OCI-LY7 (cell line): ENCODE results near the gene KCNIP1. TPM values are rescaled to one million over a fixed set of nuclear protein-coding genes. Genes with fewer than 3 reads are reported as not detected.

ENCODE experiments used
- BruUV-seq: library from RNA; stranded (reverse); fragments of 400-500 nt; replicated peaks from 2 replicates; lab custom pipeline; 2021; lab: Mats Ljungman, UMichigan
- CTCF ChIA-PET: fragments of 300-600 bp; sonication (Branson Sonifier 250); formaldehyde crosslinking; loops from one replicate; lab custom pipeline; 2022; ENCODE audit warnings: antibody characterized with exemption; ENCODE audit not compliant: unreplicated experiment; lab: Charles Lee
- POLR2A ChIA-PET: fragments of 300-600 bp; sonication (Branson Sonifier 250); formaldehyde crosslinking; loops from one replicate; lab custom pipeline; 2022; ENCODE audit warnings: antibody characterized with exemption; lab: Charles Lee
- DNase-seq: peaks from one replicate; pipeline ENCODE4 v3.0.0-alpha.2; 2015; ENCODE audit warnings: low spot score
- H2AFZ ChIP-seq: fragments of 200-600 bp; sonication (generic), shearing (Covaris generic); 2 replicates; pipeline ENCODE4 v1.6.1; 2014; ENCODE audit warnings: mild to moderate bottlenecking, antibody characterized with exemption, low read length, moderate library complexity
- H3K27ac ChIP-seq: fragments of 200-600 bp; sonication (generic); 2 replicates; pipeline ENCODE4 v1.5.1; 2014; ENCODE audit warnings: mixed run types, low read depth, mild to moderate bottlenecking, moderate library complexity, low read length, inconsistent platforms; ENCODE audit not compliant: poor library complexity, severe bottlenecking
- H3K36me3 ChIP-seq: fragments of 200-600 bp; sonication (generic); 2 replicates; pipeline ENCODE4 v1.6.1; 2014; ENCODE audit warnings: mild to moderate bottlenecking, antibody characterized with exemption, low read length, moderate library complexity, mixed read lengths; ENCODE audit not compliant: insufficient read depth
- H3K4me1 ChIP-seq: fragments of 200-600 bp; sonication (generic); 2 replicates; pipeline ENCODE4 v1.5.1; 2014; ENCODE audit warnings: mild to moderate bottlenecking, low read length; ENCODE audit not compliant: insufficient read depth, poor library complexity, severe bottlenecking
- H3K4me2 ChIP-seq: fragments of 200-600 bp; sonication (generic); 2 replicates; pipeline ENCODE4 v1.6.1; 2014; ENCODE audit warnings: mild to moderate bottlenecking, low read length
- H3K4me3 ChIP-seq: fragments of 200-600 bp; sonication (generic); 2 replicates; pipeline ENCODE4 v1.5.1; 2014; ENCODE audit warnings: mild to moderate bottlenecking, low read depth, low read length; ENCODE audit not compliant: poor library complexity, severe bottlenecking
- H3K79me2 ChIP-seq: fragments of 200-600 bp; sonication (generic); 2 replicates; pipeline ENCODE4 v1.6.1; 2016; ENCODE audit warnings: low read depth, mild to moderate bottlenecking, low read length, moderate library complexity, mixed read lengths; ENCODE audit not compliant: insufficient read depth
- H3K9me2 ChIP-seq: fragments of 200-600 bp; sonication (generic); 2 replicates; pipeline ENCODE4 v1.6.1; 2016; ENCODE audit warnings: mild to moderate bottlenecking, low read length, mixed read lengths; ENCODE audit not compliant: insufficient read depth
- H3K9me3 ChIP-seq: fragments of 200-600 bp; sonication (generic); 2 replicates; pipeline ENCODE4 v1.6.1; 2014; ENCODE audit warnings: mild to moderate bottlenecking, mixed run types, low read length, mixed read lengths
- H4K20me1 ChIP-seq: fragments of 200-600 bp; sonication (generic); 2 replicates; pipeline ENCODE4 v1.6.1; 2014; ENCODE audit warnings: mild to moderate bottlenecking, antibody characterized with exemption, low read length, moderate library complexity, mixed read lengths; ENCODE audit not compliant: insufficient read depth
- CTCF ChIP-seq: fragments of 200-600 bp; sonication (generic); conservative IDR thresholded peaks from 2 replicates; pipeline ENCODE4 v1.5.1; 2014; ENCODE audit warnings: mild to moderate bottlenecking, antibody characterized with exemption, low read length, moderate library complexity, mixed read lengths
- EZH2phosphoT487 ChIP-seq: fragments of 200-600 bp; sonication (generic); IDR thresholded peaks from 2 replicates; pipeline ENCODE4 v1.6.1; 2018; ENCODE audit warnings: low read depth, borderline replicate concordance, mild to moderate bottlenecking, mixed run types, antibody characterized with exemption, low read length, moderate library complexity, mixed read lengths
- intact Hi-C: fragments of 100-400 bp; cut with micrococcal nuclease; formaldehyde crosslinking; loops from one replicate; pipeline ENCODE4 v1.10.0; 2022; ENCODE audit not compliant: unreplicated experiment
- total RNA-seq, 2 experiments: library from RNA; depleted of rRNA in 1 of 2; stranded (reverse); fragments of >200 nt in 1 of 2; shearing (Covaris generic) in 1 of 2; gene quantifications; 2 replicates each; pipeline ENCODE4 v1.2.3, GENCODE V29; 2014 to 2022

KCNIP1 gene
- total RNA-seq, 2 experiments from 2014 or later: not detected

DNA sequence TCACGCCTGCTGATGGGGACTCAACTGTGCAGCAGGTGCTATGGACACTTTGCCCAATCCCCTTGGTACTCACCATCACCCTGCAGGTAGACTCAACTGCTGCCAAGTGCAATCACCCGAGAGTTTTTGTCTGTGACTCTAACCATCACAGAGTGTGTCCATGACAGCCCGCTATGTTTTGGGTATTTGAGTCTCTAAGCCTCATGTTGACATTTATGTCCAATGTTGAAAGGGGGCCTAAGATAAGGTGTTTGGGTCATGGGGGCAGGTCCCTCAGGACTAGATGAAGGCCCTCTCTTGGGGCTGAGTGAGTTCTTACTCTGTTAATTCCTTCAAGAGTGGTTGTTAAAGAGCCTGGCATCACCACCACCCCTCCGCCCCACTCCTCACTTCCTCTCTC is 235.6 kb downstream of the KCNIP1 start:
- BruUV-seq: no TSS peak
- Histone ChIP-seq H3K9me3 (no peaks in the 10 kb centered on the region), H3K4me1 (no peaks in the 10 kb centered on the region), H2AFZ (no peak overlapping the region), H3K4me3 (no peak overlapping the region), H3K36me3 (no peaks in the 10 kb centered on the region), H3K4me2 (no peak overlapping the region), H4K20me1 (no peaks in the 10 kb centered on the region), H3K79me2 (no peaks in the 10 kb centered on the region), H3K9me2 (no peaks in the 10 kb centered on the region), H3K27ac (no peak overlapping the region)
- ChIA-PET CTCF (no interaction called here), POLR2A (no interaction called here)
- intact Hi-C loops: no loop called here
- no peak for DNase-seq
- TF ChIP-seq CTCF: no peak
- no peak for TF ChIP-seq EZH2phosphoT487

DNA sequence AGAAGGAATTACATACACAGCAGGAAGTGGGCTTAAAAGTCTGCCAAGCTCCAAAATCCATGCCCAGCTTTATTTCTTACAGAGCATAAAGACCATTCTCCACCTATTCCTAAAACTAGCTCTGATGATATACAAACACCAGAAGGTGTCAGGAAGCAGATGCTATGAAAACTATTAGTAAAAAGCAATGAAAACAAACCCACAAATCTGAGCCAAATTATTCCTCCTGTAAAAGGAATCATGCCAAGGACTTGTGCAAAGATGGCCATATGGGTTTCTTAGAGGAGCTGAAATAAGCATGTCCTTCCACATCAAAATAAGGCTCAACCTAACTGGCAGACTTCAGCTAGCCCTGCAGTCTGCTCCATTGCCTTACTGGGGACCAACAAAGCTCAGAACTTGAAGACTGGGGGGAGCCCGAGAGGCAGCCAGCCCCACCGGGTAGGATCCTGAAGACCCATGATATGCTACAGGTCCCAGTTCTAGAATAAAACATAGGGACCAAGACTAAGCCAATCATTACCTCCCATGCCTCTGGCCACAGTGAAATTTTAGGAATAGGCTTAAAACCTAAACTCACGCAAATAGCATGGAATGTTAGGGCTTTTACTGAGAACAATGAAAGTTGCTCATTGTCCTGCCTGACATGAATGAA is 236.9 kb downstream of the KCNIP1 start:
- CTCF ChIA-PET: no interaction called here
- no peak for DNase-seq
- H3K4me3 ChIP-seq: no peak overlapping the region
- H3K9me2 ChIP-seq: no peaks in the 10 kb centered on the region
- POLR2A ChIA-PET: interaction anchor here (0.6 kb wide), 1 partner anchor 1847 kb away, joined by 3 read pairs; no protein-coding TSS in a partner anchor
- H3K9me3 ChIP-seq: no peaks in the 10 kb centered on the region
- H2AFZ ChIP-seq: no peak overlapping the region
- TF ChIP-seq EZH2phosphoT487: no peak
- TF ChIP-seq CTCF: no peak
- H3K4me1 ChIP-seq: no peaks in the 10 kb centered on the region
- intact Hi-C loops: loop anchor here (10.0 kb wide), 1 partner anchor 154 kb away; no protein-coding TSS in a partner anchor
- H3K79me2 ChIP-seq: no peaks in the 10 kb centered on the region
- no TSS peak for BruUV-seq
- no peak overlapping the region for H3K4me2 ChIP-seq
- H3K27ac ChIP-seq: no peak overlapping the region
- no peaks in the 10 kb centered on the region for H4K20me1 ChIP-seq
- H3K36me3 ChIP-seq: no peaks in the 10 kb centered on the region

DNA sequence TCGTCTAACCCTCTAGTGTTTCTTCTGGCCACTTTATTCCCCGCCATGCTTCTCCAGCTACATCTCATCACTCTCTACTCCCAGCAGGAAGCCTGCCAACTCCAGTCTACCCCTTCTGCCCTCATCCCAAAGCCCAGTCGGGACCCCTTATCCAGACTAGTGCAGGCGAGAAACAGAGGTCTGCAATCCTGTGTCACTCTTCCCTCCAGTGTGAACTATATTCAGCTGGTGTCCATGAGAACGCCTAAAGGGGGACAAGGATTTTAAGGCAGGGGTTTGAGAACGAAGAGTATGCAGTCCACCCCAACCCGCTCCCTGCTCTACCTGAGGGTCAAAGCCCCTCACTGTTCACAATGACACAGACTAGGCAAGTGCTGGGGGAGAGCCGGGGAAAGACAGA is 238.0 kb downstream of the KCNIP1 start:
- BruUV-seq: no TSS peak

More for the DNA sequence above, 238.0 kb downstream of the KCNIP1 start:
- no peaks in the 10 kb centered on the region for H4K20me1 ChIP-seq
- no peaks in the 10 kb centered on the region for H3K36me3 ChIP-seq
- no peaks in the 10 kb centered on the region for H3K79me2 ChIP-seq
- no peak overlapping the region for H2AFZ ChIP-seq
- H3K27ac ChIP-seq: no peak overlapping the region
- H3K4me3 ChIP-seq: no peak overlapping the region
- H3K9me2 ChIP-seq: no peaks in the 10 kb centered on the region
- POLR2A ChIA-PET: no interaction called here
- CTCF ChIA-PET: no interaction called here
- no peak overlapping the region for H3K4me2 ChIP-seq
- H3K9me3 ChIP-seq: no peaks in the 10 kb centered on the region
- H3K4me1 ChIP-seq: no peaks in the 10 kb centered on the region
- TF ChIP-seq CTCF: no peak
- no peak for TF ChIP-seq EZH2phosphoT487
- DNase-seq: no peak
- intact Hi-C loops: loop anchor here (10.0 kb wide), 1 partner anchor 153 kb away; no protein-coding TSS in a partner anchor
